GM21825 (cell line): Measurements from ENCODE around the gene SPATA45.

Source experiments
- ATAC-seq: cut with Tn5 transposase; IDR thresholded peaks from one replicate; pipeline ENCODE4 v1.9.1; 2021; ENCODE audit warnings: mild to moderate bottlenecking, moderate library complexity; ENCODE audit not compliant: unreplicated experiment

Gene SPATA45

GRCh38 chr1:212833211-212834207, 13.9 kb downstream of the SPATA45 start:
- ATAC-seq, result peak; percentile 86

- no peak for ATAC-seq
Observed at GRCh38 chr1:212828395-212828794, 19.1 kb downstream of the SPATA45 start.

GRCh38 chr1:212827831-212828278, 19.6 kb downstream of the SPATA45 start:
- no peak for ATAC-seq

GRCh38 chr1:212827171-212827776, 20.2 kb downstream of the SPATA45 start:
- ATAC-seq, result no peak

GRCh38 chr1:212825798-212826452, 21.5 kb downstream of the SPATA45 start:
- ATAC-seq, result no peak

GRCh38 chr1:212824201-212824600, 23.2 kb downstream of the SPATA45 start:
- no peak for ATAC-seq

GRCh38 chr1:212822956-212823355, 24.5 kb downstream of the SPATA45 start:
- ATAC-seq, result no peak

- no peak for ATAC-seq
Observed at GRCh38 chr1:212820969-212821368, 26.5 kb downstream of the SPATA45 start.

GRCh38 chr1:212819726-212820125, 27.7 kb downstream of the SPATA45 start:
- peak; percentile 64 for ATAC-seq

- ATAC-seq, result no peak
Observed at GRCh38 chr1:212816567-212817278, 30.7 kb downstream of the SPATA45 start.

GRCh38 chr1:212814537-212815334, 32.7 kb downstream of the SPATA45 start:
- ATAC-seq, result no peak

- ATAC-seq, result no peak
Observed at GRCh38 chr1:212805767-212806166, 41.7 kb downstream of the SPATA45 start.

- ATAC-seq, result no peak
Observed at GRCh38 chr1:212797681-212798080, 49.8 kb downstream of the SPATA45 start.

GRCh38 chr1:212794561-212795014, 52.9 kb downstream of the SPATA45 start:
- peak; percentile 74 for ATAC-seq

- no peak for ATAC-seq
Observed at GRCh38 chr1:212792396-212792908, 55.0 kb downstream of the SPATA45 start.

- ATAC-seq, result peak; percentile 72
Observed at GRCh38 chr1:212791676-212792395, 55.6 kb downstream of the SPATA45 start, which contains the start of the genes NSL1 and TATDN3. Gene NSL1 (minus strand): TSS chr1:212791777. CDS start chr1:212791763, 14 bp downstream. Gene TATDN3 (plus strand): TSS chr1:212791894. CDS start chr1:212791922, 28 bp downstream.

GRCh38 chr1:212791261-212791675, 56.2 kb downstream of the SPATA45 start:
- peak; percentile 37 for ATAC-seq

GRCh38 chr1:212785871-212786270, 61.6 kb downstream of the SPATA45 start:
- ATAC-seq, result no peak

GRCh38 chr1:212783976-212784375, 63.5 kb downstream of the SPATA45 start:
- ATAC-seq, result no peak
